ENCODE measurements around the gene PRSS2. TPM values are rescaled to one million over a fixed set of nuclear protein-coding genes. Genes with fewer than 3 reads are reported as not detected.
"Not testable (repeated sequence)": the region's sequence is repeated elsewhere in the genome, so short reads cannot be mapped to it uniquely, and the experiment has no call there.

The PRSS2 gene
- total and polyA plus RNA-seq, 4 donors = not detected

- not testable (repeated sequence) for H3K9me3 ChIP-seq (ENCODE audit: control insufficient read depth, insufficient read depth, low read length); H3K4me3 ChIP-seq (ENCODE audit: low read depth, low read length); DNase-seq (ENCODE audit: low read depth in 4 of 6, low spot score in 6 of 6); H3K4me1 ChIP-seq (ENCODE audit: control insufficient read depth, insufficient read depth, low read length); H3K27ac ChIP-seq (ENCODE audit: low read depth, low read length); H3K36me3 ChIP-seq (ENCODE audit: control insufficient read depth, insufficient read depth, low read length); H3K27me3 ChIP-seq (ENCODE audit: control insufficient read depth, insufficient read depth, low read length)
- 100% methylated on average over 1 of the region's 2 CpGs for WGBS (ENCODE audit: insufficient coverage)
Observed at GRCh38 chr7:142748410-142748809, 22.4 kb upstream of the PRSS2 start.

GRCh38 chr7:142749218-142749993 lies 21.4 kb upstream of the PRSS2 start, which contains the start of gene PRSS1:
Gene PRSS1, plus strand, starts transcription at chr7:142749472. Its CDS starts 13 bp downstream, at chr7:142749485.
- H3K36me3 ChIP-seq (ENCODE audit: control insufficient read depth, insufficient read depth, low read length) = no peaks in the 10 kb centered on the region
- H3K4me1 ChIP-seq (ENCODE audit: control insufficient read depth, insufficient read depth, low read length) = no peaks in the 10 kb centered on the region
- 83% methylated on average over 6 of the region's 11 CpGs for WGBS (ENCODE audit: insufficient coverage)
- DNase-seq (ENCODE audit: low read depth in 4 of 6, low spot score in 6 of 6) = no peak
- no peaks in the 10 kb centered on the region for H3K27me3 ChIP-seq (ENCODE audit: control insufficient read depth, insufficient read depth, low read length)
- no peak within 1 kb of the TSS for H3K27ac ChIP-seq (ENCODE audit: low read depth, low read length)
- H3K4me3 ChIP-seq (ENCODE audit: low read depth, low read length) = no peak within 1 kb of the TSS
- no peaks in the 10 kb centered on the region for H3K9me3 ChIP-seq (ENCODE audit: control insufficient read depth, insufficient read depth, low read length)

GRCh38 chr7:142750321-142750938 lies 20.3 kb upstream of the PRSS2 start:
- WGBS (ENCODE audit: insufficient coverage) = 56% methylated on average over 7 of the region's 9 CpGs
- Histone ChIP-seq H3K4me1 (ENCODE audit: control insufficient read depth, insufficient read depth, low read length) (no peaks in the 10 kb centered on the region), H3K4me3 (ENCODE audit: low read depth, low read length) (no peak overlapping the region), H3K27ac (ENCODE audit: low read depth, low read length) (no peak overlapping the region), H3K27me3 (ENCODE audit: control insufficient read depth, insufficient read depth, low read length) (no peaks in the 10 kb centered on the region), H3K9me3 (ENCODE audit: control insufficient read depth, insufficient read depth, low read length) (no peaks in the 10 kb centered on the region), H3K36me3 (ENCODE audit: control insufficient read depth, insufficient read depth, low read length) (no peaks in the 10 kb centered on the region)
- no peak for DNase-seq (ENCODE audit: low read depth in 4 of 6, low spot score in 6 of 6)

GRCh38 chr7:142751526-142752175 lies 19.1 kb upstream of the PRSS2 start:
- WGBS (ENCODE audit: insufficient coverage) = 96% methylated on average over 12 of the region's 14 CpGs
- H3K27me3 ChIP-seq (ENCODE audit: control insufficient read depth, insufficient read depth, low read length); H3K36me3 ChIP-seq (ENCODE audit: control insufficient read depth, insufficient read depth, low read length); H3K4me3 ChIP-seq (ENCODE audit: low read depth, low read length); H3K4me1 ChIP-seq (ENCODE audit: control insufficient read depth, insufficient read depth, low read length); DNase-seq (ENCODE audit: low read depth in 4 of 6, low spot score in 6 of 6); H3K9me3 ChIP-seq (ENCODE audit: control insufficient read depth, insufficient read depth, low read length); H3K27ac ChIP-seq (ENCODE audit: low read depth, low read length): not testable (repeated sequence)

- no CpG with 5 or more reads among the region's 3 CpGs for WGBS (ENCODE audit: insufficient coverage)
- Histone ChIP-seq H3K27ac (ENCODE audit: low read depth, low read length) (no peak overlapping the region), H3K9me3 (ENCODE audit: control insufficient read depth, insufficient read depth, low read length) (no peaks in the 10 kb centered on the region), H3K27me3 (ENCODE audit: control insufficient read depth, insufficient read depth, low read length) (no peaks in the 10 kb centered on the region), H3K36me3 (ENCODE audit: control insufficient read depth, insufficient read depth, low read length) (no peaks in the 10 kb centered on the region), H3K4me3 (ENCODE audit: low read depth, low read length) (no peak overlapping the region), H3K4me1 (ENCODE audit: control insufficient read depth, insufficient read depth, low read length) (no peaks in the 10 kb centered on the region)
- no peak for DNase-seq (ENCODE audit: low read depth in 4 of 6, low spot score in 6 of 6)
Observed at GRCh38 chr7:142752376-142753225, 18.2 kb upstream of the PRSS2 start.

- Histone ChIP-seq H3K36me3 (ENCODE audit: control insufficient read depth, insufficient read depth, low read length) (no peaks in the 10 kb centered on the region), H3K27ac (ENCODE audit: low read depth, low read length) (no peak overlapping the region), H3K4me1 (ENCODE audit: control insufficient read depth, insufficient read depth, low read length) (no peaks in the 10 kb centered on the region), H3K4me3 (ENCODE audit: low read depth, low read length) (no peak overlapping the region), H3K27me3 (ENCODE audit: control insufficient read depth, insufficient read depth, low read length) (no peaks in the 10 kb centered on the region), H3K9me3 (ENCODE audit: control insufficient read depth, insufficient read depth, low read length) (no peaks in the 10 kb centered on the region)
- 89% methylated on average over 8 of the region's 8 CpGs for WGBS (ENCODE audit: insufficient coverage)
- no peak for DNase-seq (ENCODE audit: low read depth in 4 of 6, low spot score in 6 of 6)
Observed at GRCh38 chr7:142753366-142753765, 17.4 kb upstream of the PRSS2 start.

- DNase-seq (ENCODE audit: low read depth in 4 of 6, low spot score in 6 of 6) = peak in 2 of 6 donors; percentile 1 to 19
- H3K4me1 ChIP-seq (ENCODE audit: control insufficient read depth, insufficient read depth, low read length) = not testable (repeated sequence)
Observed at GRCh38 chr7:142753925-142754491, 16.8 kb upstream of the PRSS2 start.

GRCh38 chr7:142754681-142755575 lies 15.8 kb upstream of the PRSS2 start:
- WGBS (ENCODE audit: insufficient coverage) = 100% methylated on average over 6 of the region's 10 CpGs
- Histone ChIP-seq H3K36me3 (ENCODE audit: control insufficient read depth, insufficient read depth, low read length) (no peaks in the 10 kb centered on the region), H3K27me3 (ENCODE audit: control insufficient read depth, insufficient read depth, low read length) (no peaks in the 10 kb centered on the region), H3K4me1 (ENCODE audit: control insufficient read depth, insufficient read depth, low read length) (no peaks in the 10 kb centered on the region), H3K27ac (ENCODE audit: low read depth, low read length) (no peak overlapping the region), H3K4me3 (ENCODE audit: low read depth, low read length) (no peak overlapping the region), H3K9me3 (ENCODE audit: control insufficient read depth, insufficient read depth, low read length) (no peaks in the 10 kb centered on the region)
- DNase-seq (ENCODE audit: low read depth in 4 of 6, low spot score in 6 of 6) = no peak

More at GRCh38 chr7:142753925-142754491, 16.8 kb upstream of the PRSS2 start:
- WGBS (ENCODE audit: insufficient coverage) = 74% methylated on average over 3 of the region's 5 CpGs
- H3K9me3 ChIP-seq (ENCODE audit: control insufficient read depth, insufficient read depth, low read length); H3K36me3 ChIP-seq (ENCODE audit: control insufficient read depth, insufficient read depth, low read length); H3K27ac ChIP-seq (ENCODE audit: low read depth, low read length); H3K4me3 ChIP-seq (ENCODE audit: low read depth, low read length); H3K27me3 ChIP-seq (ENCODE audit: control insufficient read depth, insufficient read depth, low read length): not testable (repeated sequence)
